Thoracic aorta (tissue), 2 donors: ENCODE results near the gene E2F7. TPM values are rescaled to one million over a fixed set of nuclear protein-coding genes. Genes with fewer than 3 reads are reported as not detected.

Experiments
- ATAC-seq: fragments of 150-250 bp; one replicate; pipeline ENCODE4 v1.8.0; 2017; ENCODE audit warnings: low read depth; ENCODE audit not compliant: insufficient number of reproducible peaks, low FRiP score
- DNase-seq: peaks from one replicate; pipeline ENCODE4 v3.0.0-alpha.2; 2020; ENCODE audit warnings: low spot score
- H3K27ac ChIP-seq, 2 donors: fragments of 200-600 bp; sonication (generic); 1 replicate in 1 of 2; 2 replicates in 1 of 2; pipeline ENCODE4 v1.5.1; 2016; ENCODE audit warnings: mild to moderate bottlenecking in 2 of 2, moderate library complexity in 2 of 2
- H3K27me3 ChIP-seq: fragments of 200-600 bp; sonication (generic); replicated peaks from 2 replicates; pipeline ENCODE4 v1.6.0; 2016; ENCODE audit warnings: mild to moderate bottlenecking; ENCODE audit not compliant: insufficient read depth
- H3K36me3 ChIP-seq: fragments of 200-600 bp; sonication (generic); one replicate; pipeline ENCODE4 v1.5.1; 2016
- H3K4me1 ChIP-seq, 2 donors: fragments of 200-600 bp; sonication (generic); 1 replicate in 1 of 2; 2 replicates in 1 of 2; pipeline versions ENCODE4 v1.5.1 to v1.6.0; 2016; ENCODE audit warnings: low read depth in 2 of 2, mild to moderate bottlenecking in 1 of 2; ENCODE audit not compliant: control insufficient read depth in 1 of 2
- H3K4me3 ChIP-seq: fragments of 200-600 bp; sonication (generic); 2 replicates; pipeline ENCODE4 v1.5.1; 2016; ENCODE audit warnings: mild to moderate bottlenecking
- H3K9me3 ChIP-seq: fragments of 200-600 bp; sonication (generic); 2 replicates; pipeline ENCODE4 v1.5.1; 2016
- total RNA-seq, 2 donors: library from RNA; depleted of rRNA; stranded (reverse); fragments of >200 nt; gene quantifications; one replicate each; pipeline versions ENCODE4 v1.1.0 to v1.2.3, GENCODE V29; 2016
- TF ChIP-seq, protein P1 (sequence below): fragments of 200-600 bp; sonication (generic); IDR thresholded peaks from one replicate; pipeline ENCODE4 v1.5.1; 2019; ENCODE audit warnings: antibody characterized with exemption

The E2F7 gene
- total RNA-seq, 2 donors from 2014 or later: not detected

DNA sequence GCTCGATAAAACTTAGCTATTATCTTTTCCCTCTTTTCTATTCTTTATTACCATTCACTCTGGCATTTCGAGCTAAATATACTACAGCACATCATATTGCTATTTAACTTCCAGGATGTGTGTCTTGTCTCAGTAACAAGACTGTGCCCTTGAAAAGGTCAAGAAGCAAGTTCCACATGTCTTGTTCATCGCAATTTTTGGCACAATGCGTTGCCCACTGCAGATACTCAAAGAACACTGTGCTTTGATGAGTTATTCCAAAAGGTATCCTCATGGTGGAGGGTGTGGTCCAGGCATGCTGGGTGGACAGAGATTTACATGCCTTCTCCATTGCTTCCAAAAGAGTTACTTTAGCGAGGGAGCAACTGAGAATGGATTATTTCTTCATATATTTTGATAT lies 6.6 kb downstream of the E2F7 start:
- H3K27ac ChIP-seq: no peak overlapping the region
- peaks cover 0 to 5% of the 10 kb centered on the region in 2 donors for H3K4me1 ChIP-seq
- no peak for DNase-seq
- H3K9me3 ChIP-seq: no peaks in the 10 kb centered on the region
- no peaks in the 10 kb centered on the region for H3K36me3 ChIP-seq
- H3K27me3 ChIP-seq: no peaks in the 10 kb centered on the region
- TF ChIP-seq, protein P1, sequence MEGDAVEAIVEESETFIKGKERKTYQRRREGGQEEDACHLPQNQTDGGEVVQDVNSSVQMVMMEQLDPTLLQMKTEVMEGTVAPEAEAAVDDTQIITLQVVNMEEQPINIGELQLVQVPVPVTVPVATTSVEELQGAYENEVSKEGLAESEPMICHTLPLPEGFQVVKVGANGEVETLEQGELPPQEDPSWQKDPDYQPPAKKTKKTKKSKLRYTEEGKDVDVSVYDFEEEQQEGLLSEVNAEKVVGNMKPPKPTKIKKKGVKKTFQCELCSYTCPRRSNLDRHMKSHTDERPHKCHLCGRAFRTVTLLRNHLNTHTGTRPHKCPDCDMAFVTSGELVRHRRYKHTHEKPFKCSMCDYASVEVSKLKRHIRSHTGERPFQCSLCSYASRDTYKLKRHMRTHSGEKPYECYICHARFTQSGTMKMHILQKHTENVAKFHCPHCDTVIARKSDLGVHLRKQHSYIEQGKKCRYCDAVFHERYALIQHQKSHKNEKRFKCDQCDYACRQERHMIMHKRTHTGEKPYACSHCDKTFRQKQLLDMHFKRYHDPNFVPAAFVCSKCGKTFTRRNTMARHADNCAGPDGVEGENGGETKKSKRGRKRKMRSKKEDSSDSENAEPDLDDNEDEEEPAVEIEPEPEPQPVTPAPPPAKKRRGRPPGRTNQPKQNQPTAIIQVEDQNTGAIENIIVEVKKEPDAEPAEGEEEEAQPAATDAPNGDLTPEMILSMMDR: no peak
- no peak overlapping the region for H3K4me3 ChIP-seq
- ATAC-seq: no peak

DNA sequence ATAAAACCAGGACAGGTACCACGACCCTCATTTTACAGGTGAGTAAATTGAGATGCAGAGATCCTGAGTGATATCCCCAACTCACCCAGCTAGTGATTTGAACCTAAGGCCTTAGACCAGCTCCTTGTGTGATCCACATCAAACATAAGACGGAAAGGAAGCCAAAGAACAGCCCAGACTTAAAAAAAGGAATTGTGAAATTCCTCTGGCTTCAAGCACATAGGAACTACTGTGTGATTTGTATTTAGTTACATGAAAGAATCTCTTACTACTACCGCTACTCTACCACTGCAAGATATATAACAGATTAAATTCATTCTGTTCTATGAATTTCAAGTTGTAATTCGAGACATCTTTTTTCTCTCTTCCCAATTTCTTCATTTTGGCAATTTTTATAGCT lies 10.5 kb downstream of the E2F7 start:
- no peak overlapping the region for H3K27ac ChIP-seq
- H3K9me3 ChIP-seq: no peaks in the 10 kb centered on the region
- no peaks in the 10 kb centered on the region for H3K27me3 ChIP-seq
- no peak for ATAC-seq
- H3K36me3 ChIP-seq: no peaks in the 10 kb centered on the region
- TF ChIP-seq, protein P1: no peak
- no peak overlapping the region for H3K4me3 ChIP-seq
- DNase-seq: no peak
- H3K4me1 ChIP-seq: no peaks in the 10 kb centered on the region

DNA sequence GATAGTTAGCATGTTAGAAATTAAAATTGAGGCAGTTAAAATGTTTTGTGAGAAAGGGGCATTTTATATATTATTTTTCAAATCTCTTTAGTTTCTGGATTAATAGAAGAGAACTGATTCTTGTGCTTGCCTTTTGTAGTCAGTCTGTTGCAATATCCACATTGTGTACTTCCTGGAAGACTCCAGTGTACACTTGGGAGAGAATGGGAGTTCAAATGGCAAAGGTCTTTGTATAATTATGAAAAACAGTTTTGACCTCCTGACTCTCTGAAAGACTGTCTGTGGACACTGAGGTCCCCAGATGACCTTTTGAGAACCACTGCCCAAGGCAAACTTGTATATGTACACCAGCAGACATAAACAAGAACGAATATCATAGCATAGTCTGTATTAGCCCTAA lies 12.1 kb downstream of the E2F7 start:
- Histone ChIP-seq H3K27me3 (no peaks in the 10 kb centered on the region), H3K27ac (no peak overlapping the region), H3K9me3 (no peaks in the 10 kb centered on the region), H3K4me3 (no peak overlapping the region), H3K4me1 (no peaks in the 10 kb centered on the region), H3K36me3 (no peaks in the 10 kb centered on the region)
- no peak for DNase-seq
- no peak for ATAC-seq
- TF ChIP-seq, protein P1: no peak

DNA sequence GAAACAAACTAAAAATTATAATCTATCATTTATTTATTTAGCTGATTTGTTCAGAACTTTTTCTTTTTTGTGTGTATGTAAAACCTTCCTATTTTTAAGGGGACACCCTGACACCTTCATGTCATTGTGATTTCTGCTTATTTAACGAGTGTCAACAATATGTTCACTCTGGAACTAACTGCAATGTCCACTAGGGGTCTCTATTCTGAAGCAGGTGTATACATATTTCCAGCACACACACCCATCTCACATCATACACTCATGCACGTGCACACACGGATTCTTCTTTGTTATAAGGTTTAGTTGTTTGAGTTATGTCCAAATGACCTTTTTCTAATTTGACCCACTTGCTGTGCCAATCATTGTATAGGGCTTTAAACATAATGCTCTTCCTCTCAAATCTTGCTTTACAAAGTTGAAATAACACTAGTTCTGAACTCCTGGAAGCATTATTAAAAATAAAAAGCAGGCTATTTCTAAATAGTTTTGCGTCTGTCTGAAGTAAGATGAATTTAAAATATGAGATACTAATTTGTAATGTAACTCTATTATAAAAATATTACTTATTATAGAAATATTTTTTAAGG lies 15.5 kb downstream of the E2F7 start:
- TF ChIP-seq, protein P1: peak; percentile 73
- no peaks in the 10 kb centered on the region for H3K4me1 ChIP-seq
- H3K27me3 ChIP-seq: no peaks in the 10 kb centered on the region
- no peak overlapping the region for H3K4me3 ChIP-seq
- H3K27ac ChIP-seq: no peak overlapping the region
- ATAC-seq: no peak
- no peaks in the 10 kb centered on the region for H3K9me3 ChIP-seq
- H3K36me3 ChIP-seq: no peaks in the 10 kb centered on the region
- DNase-seq: no peak

DNA sequence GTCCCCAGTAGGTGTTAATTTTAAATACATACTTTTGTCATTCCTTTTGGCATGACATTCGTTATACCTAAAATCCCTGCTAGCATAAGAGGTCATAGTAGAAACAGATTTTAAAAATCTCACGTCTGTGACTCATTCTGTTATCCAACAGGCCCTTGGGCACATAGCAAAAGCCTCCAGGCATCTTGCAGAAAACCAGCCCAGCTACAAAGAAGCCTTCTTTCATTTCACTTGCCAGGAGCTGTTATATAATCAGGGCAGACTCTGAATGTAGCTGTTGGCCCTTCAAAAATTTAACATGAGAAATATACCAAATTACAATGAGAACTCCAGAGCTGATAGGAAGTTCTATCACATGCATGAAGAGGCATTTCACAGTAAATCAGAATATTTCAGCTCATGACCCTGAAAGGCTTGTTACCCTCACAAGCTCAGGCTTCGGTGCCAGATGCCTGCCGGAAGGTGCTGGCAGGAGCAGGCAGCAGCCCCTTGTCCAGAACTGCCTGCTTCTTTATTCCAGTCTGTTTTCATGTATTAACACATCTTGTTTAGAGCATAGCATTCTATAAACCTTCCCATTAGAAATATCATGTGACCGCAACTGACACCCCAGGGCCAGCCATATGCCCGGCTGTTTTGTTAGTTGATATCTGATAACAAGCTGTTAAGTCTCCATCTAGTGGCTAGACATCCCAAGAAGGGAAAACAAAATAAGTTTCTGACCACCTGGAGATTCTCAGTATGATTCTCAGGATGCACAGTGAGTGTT lies 17.8 kb downstream of the E2F7 start:
- DNase-seq (no peak), ATAC-seq (no peak)
- Histone ChIP-seq H3K9me3 (no peaks in the 10 kb centered on the region), H3K27me3 (no peaks in the 10 kb centered on the region), H3K36me3 (no peaks in the 10 kb centered on the region), H3K27ac (no peak overlapping the region), H3K4me1 (no peaks in the 10 kb centered on the region), H3K4me3 (no peak overlapping the region)
- TF ChIP-seq, protein P1: no peak
